ENCODE measurements around the gene PRKCA. TPM values are rescaled to one million over a fixed set of nuclear protein-coding genes. Genes with fewer than 3 reads are reported as not detected.

The PRKCA gene
- 20.8 and 22.2 TPM in 2 replicates for total RNA-seq

GRCh38 chr17:66301864-66302741, at the start of gene PRKCA:
PRKCA (plus strand) TSS chr17:66302613.

GRCh38 chr17:66834919-66835454, 532.6 kb downstream of the PRKCA start, which contains the start of gene CACNG5:
CACNG5 (plus strand) TSS chr17:66835117; CDS start chr17:66877333, 42,216 bp downstream.

Other genes with a start within 250 kb of the PRKCA start
- gene CEP112, start 110.5 kb upstream of the PRKCA start, total RNA-seq = 2.0 and 11.7 TPM in 2 replicates
- not detected in 2 replicates for gene APOH, start 73.2 kb upstream of the PRKCA start, total RNA-seq